ENCODE results near the gene BEND3.
A peak's percentile ranks its signal among the peaks of the same experiment; 100 is the strongest.
"Not testable (repeated sequence)": the region's sequence is repeated elsewhere in the genome, so short reads cannot be mapped to it uniquely, and the experiment has no call there.

The BEND3 gene

DNA sequence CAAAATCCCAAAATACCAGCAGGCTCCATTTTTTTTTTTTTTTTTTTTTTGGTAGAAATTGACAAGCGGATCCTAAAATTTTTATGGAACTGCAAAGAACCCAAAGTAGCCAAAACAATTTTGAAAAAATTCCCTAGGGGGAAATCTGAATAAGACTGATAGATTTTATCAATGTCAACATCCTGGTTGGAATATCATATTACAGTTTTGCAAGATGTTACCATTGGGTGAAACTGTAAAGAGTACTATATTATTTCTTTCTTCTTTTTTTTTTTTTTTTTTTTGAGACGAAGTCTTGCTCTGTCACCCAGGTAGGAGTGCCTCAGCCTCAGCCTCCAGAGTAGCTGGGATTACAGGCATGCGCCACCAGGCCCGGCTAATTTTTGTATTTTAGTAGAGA is 29.4 kb upstream of the BEND3 start:
- TF ChIP-seq, protein P1, sequence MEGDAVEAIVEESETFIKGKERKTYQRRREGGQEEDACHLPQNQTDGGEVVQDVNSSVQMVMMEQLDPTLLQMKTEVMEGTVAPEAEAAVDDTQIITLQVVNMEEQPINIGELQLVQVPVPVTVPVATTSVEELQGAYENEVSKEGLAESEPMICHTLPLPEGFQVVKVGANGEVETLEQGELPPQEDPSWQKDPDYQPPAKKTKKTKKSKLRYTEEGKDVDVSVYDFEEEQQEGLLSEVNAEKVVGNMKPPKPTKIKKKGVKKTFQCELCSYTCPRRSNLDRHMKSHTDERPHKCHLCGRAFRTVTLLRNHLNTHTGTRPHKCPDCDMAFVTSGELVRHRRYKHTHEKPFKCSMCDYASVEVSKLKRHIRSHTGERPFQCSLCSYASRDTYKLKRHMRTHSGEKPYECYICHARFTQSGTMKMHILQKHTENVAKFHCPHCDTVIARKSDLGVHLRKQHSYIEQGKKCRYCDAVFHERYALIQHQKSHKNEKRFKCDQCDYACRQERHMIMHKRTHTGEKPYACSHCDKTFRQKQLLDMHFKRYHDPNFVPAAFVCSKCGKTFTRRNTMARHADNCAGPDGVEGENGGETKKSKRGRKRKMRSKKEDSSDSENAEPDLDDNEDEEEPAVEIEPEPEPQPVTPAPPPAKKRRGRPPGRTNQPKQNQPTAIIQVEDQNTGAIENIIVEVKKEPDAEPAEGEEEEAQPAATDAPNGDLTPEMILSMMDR (IDR thresholded peaks at IDR 0.05; ENCODE audit: insufficient read depth, low read depth, low read length, missing control alignments) = no peak
- no peak overlapping the region for H3K4me3 ChIP-seq (ENCODE audit: low read depth, low read length)
- no peak for DNase-seq (ENCODE audit: low read depth)

DNA sequence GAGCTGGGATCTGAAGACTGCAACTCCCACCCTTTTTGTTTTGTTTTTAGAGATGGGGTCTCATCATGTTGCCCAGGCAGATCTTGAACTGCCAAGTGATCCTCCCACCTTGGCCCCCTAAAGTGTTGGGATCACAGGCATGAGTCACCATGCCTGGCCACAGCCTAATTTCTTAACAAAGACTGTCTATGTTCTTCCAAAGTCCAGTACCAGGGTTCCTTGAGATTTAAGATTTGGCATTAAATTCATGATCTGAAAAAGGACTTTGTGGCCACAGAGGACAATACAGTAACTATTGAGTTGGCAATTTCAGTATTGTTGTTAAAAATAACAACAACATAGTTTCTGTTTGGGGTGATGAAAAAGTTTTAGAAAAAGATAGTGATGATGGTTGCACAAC is 28.7 kb upstream of the BEND3 start:
- peak; percentile 15 for DNase-seq (ENCODE audit: low read depth)
- TF ChIP-seq, protein P1 (IDR thresholded peaks at IDR 0.05; ENCODE audit: insufficient read depth, low read depth, low read length, missing control alignments) = no peak

DNA sequence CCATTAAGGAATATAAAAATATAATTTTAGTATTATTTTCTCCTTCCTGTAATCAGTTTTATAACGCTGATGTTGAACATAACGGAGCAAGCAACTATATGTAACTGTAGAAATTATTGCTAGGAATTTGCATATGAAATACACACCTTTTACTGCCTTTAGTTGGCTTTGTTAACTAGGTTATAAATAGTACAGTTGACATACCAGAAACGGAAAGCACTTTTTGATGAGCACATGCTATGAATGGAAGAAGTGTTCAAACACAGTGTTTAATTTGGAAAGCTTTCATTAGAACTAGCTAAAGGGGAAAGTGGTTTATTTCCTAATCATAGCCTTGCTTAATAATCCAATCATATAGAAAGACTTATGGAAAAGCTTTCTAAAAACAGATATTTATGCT is 25.3 kb upstream of the BEND3 start:
- TF ChIP-seq, protein P1 (IDR thresholded peaks at IDR 0.05; ENCODE audit: insufficient read depth, low read depth, low read length, missing control alignments) = no peak
- no peak for DNase-seq (ENCODE audit: low read depth)
- no peak overlapping the region for H3K4me3 ChIP-seq (ENCODE audit: low read depth, low read length)

More for the DNA sequence above, 28.7 kb upstream of the BEND3 start:
- H3K4me3 ChIP-seq (ENCODE audit: low read depth, low read length) = no peak overlapping the region

DNA sequence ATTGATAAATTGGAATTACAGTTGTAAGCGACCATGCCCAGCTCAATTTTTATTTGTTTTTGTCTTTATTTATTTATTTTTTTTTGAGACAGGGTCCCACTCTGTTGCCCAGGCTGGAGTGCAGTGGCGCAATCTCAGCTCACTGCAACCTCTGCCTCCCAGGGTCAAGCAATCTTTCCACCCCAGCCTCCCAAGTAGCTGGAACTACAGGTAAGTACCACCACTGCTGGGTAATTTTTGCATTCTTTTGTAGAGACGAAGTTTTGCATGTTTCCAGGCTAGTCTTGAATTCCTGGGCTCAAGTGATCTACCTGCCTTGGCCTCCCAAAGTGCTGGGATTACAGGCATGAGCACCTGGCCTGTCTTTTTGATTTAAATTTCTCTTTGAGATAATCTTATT is 21.0 kb upstream of the BEND3 start:
- not testable (repeated sequence) for DNase-seq (ENCODE audit: low read depth); H3K4me3 ChIP-seq (ENCODE audit: low read depth, low read length)

DNA sequence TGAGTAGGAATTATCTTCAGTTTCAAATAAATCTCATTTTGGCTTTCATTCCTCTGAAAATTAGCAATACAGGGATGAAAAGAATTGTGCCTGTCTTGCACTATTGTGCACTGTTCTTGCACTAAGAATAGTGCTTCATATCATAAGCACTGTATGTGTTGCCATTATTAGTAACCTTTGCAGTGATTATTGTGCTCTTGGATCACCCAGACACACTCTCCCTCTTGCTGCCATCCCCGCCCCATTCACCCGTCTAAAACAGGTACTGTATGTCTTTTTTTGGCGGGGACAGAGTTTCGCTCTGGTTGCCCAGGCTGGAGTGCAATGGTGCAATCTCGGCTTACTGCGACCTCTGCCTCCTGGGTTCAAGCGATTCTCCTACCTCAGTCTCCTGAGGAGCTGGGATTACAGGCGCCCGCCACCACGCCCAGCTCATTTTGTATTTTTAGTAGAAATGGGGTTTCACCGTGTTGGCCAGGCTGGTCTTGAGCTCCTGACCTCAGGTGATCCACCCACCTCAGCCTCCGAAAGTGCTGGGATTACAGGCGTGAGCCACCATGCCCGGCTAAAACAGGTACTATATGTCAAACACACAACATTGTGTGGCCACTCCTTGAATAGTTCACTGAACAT is 19.8 kb upstream of the BEND3 start:
- not testable (repeated sequence) for H3K4me3 ChIP-seq (ENCODE audit: low read depth, low read length); DNase-seq (ENCODE audit: low read depth)

DNA sequence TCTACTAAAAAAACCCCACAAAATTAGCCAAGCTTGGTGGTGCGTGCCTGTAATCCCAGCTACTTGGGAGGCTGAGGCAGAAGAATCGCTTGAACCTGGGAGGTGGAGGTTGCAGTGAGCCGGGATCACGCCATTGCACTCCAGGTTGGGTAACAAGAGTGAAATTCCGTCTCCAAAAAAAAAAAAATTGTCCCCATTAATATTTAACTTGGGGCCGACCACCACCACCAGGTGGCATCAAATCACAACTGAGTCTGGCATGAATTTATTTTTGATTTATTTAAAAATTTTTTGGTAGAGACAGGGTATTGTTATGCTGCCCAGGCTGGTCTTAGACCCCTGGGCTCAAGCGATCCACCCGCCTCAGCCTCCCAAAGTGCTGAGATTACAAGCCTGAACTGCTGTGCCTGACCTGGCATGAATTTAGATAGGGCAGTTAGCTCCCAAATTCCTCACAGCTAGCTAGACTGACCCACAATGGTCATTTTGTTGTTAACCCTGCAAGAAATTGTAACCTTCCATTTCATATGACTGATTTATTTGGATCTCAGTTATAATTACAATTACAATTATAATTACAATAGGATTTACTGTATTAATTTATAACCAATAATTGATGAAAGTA is 17.1 kb upstream of the BEND3 start:
- H3K4me3 ChIP-seq (ENCODE audit: low read depth, low read length) = no peak overlapping the region
- TF ChIP-seq, protein P1 (IDR thresholded peaks at IDR 0.05; ENCODE audit: insufficient read depth, low read depth, low read length, missing control alignments) = peak; percentile 34
- peak; percentile 43 for DNase-seq (ENCODE audit: low read depth)

DNA sequence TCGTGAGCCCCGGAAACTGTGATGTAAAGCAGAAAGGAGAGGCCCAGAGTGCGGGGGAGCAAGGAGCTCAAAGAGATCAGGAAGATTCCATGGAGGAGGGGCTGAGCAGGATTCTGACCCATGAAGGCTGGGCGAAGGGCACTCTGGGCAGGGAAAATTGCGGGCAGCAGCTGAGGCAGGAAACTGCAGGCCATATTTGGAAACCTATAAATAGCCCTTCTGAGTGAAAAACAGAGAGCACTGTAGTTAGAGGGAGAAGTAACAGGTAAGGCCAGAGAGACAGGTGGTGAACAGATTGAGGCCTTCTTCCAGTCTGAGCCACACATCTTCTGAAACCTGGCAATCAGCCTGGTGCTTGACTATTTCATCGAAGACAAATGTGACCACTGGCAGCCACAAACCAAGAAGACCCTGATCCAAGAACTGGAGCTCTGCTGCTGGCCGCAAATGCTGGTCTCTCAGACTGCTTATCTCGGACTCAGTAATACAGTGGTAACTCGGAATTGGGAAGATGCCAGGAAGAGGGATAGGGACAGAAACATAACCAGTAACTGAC is 14.1 kb upstream of the BEND3 start:
- TF ChIP-seq, protein P1 (IDR thresholded peaks at IDR 0.05; ENCODE audit: insufficient read depth, low read depth, low read length, missing control alignments) = no peak
- DNase-seq (ENCODE audit: low read depth) = peak; percentile 45

DNA sequence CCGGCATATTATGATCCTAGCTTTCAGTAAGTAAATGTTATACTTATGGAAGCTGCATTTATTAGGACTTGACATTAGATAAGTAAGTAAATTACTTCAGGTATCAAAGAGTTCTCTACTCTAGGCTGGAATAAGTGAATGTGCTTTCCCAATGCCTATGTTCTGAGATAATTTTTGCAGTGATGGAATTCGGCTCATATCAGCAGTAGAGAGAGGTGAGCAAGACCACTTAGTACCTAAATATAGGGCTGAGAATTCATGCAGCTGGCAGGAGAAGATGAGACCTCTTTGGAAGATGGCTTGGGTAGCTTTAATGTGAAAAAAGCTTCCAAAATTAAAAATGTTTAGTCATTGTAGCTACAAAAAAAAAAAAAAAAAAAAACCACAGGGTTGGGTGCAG is 13.3 kb upstream of the BEND3 start:
- no peak for DNase-seq (ENCODE audit: low read depth)
- TF ChIP-seq, protein P1 (IDR thresholded peaks at IDR 0.05; ENCODE audit: insufficient read depth, low read depth, low read length, missing control alignments) = no peak
- H3K4me3 ChIP-seq (ENCODE audit: low read depth, low read length) = no peak overlapping the region

More for the DNA sequence above, 14.1 kb upstream of the BEND3 start:
- no peak overlapping the region for H3K4me3 ChIP-seq (ENCODE audit: low read depth, low read length)
